Sigmoid colon (tissue), 7 donors: Measurements from ENCODE around the gene MRPL28. TPM values are rescaled to one million over a fixed set of nuclear protein-coding genes. Genes with fewer than 3 reads are reported as not detected.
A peak's percentile ranks its signal among the peaks of the same experiment; 100 is the strongest.

ENCODE experiments used
- DNase-seq: peaks from one replicate; pipeline ENCODE4 v3.0.0-alpha.2; 2019
- H3K27ac ChIP-seq, 4 donors: fragments of 200-600 bp; sonication (generic); one replicate each; pipeline ENCODE4 v1.5.1; 2016 to 2019; ENCODE audit warnings: mild to moderate bottlenecking in 1 of 4
- H3K27me3 ChIP-seq, 3 donors: fragments of 200-600 bp; sonication (generic); one replicate each; pipeline ENCODE4 v1.5.1; 2019; ENCODE audit warnings: mild to moderate bottlenecking in 1 of 3
- H3K36me3 ChIP-seq, 4 donors: fragments of 200-600 bp; sonication (generic); one replicate each; pipeline ENCODE4 v1.5.1; 2016 to 2019
- H3K4me1 ChIP-seq, 4 donors: fragments of 200-600 bp; sonication (generic); one replicate each; pipeline ENCODE4 v1.5.1; 2017 to 2019
- H3K4me3 ChIP-seq, 4 donors: fragments of 200-600 bp; sonication (generic); one replicate each; pipeline ENCODE4 v1.5.1; 2017 to 2019; ENCODE audit warnings: mild to moderate bottlenecking in 2 of 4, moderate library complexity in 1 of 4
- H3K9me3 ChIP-seq, 4 donors: fragments of 200-600 bp in 3 of 4; sonication (generic) in 3 of 4; one replicate each; pipeline versions ENCODE4 v1.5.1 to v1.6.1; 2013 to 2019
- EP300 ChIP-seq, 4 donors: sonication (generic); formaldehyde crosslinking; IDR thresholded peaks; one replicate each; pipeline ENCODE4 v1.6.1; 2017; ENCODE audit warnings: antibody characterized with exemption in 4 of 4
- POLR2A ChIP-seq, 2 donors: fragments of 450-650 bp; IDR thresholded peaks; one replicate each; pipeline ENCODE4 v1.6.1; 2016; ENCODE audit warnings: antibody characterized with exemption in 2 of 2, mild to moderate bottlenecking in 2 of 2, moderate library complexity in 2 of 2
- POLR2AphosphoS5 ChIP-seq, 4 donors: sonication (generic); formaldehyde crosslinking; IDR thresholded peaks; one replicate each; pipeline ENCODE4 v1.6.1; 2017; ENCODE audit warnings: antibody characterized with exemption in 4 of 4
- WGBS, 2 donors: extraction: QIAGEN DNeasy Blood & Tissue Kit; methylation state at CpG; one replicate each; pipeline ENCODE4 v1.1.7; 2013; 5-methylcytosine and 5-hydroxymethylcytosine counted together
- intact Hi-C: fragments of 100-400 bp; cut with DNase I; formaldehyde crosslinking; loops from one replicate; pipeline ENCODE4 v1.15.1; 2023
- polyA plus RNA-seq, 3 donors: library from polyadenylated mRNA; stranded (reverse); fragments of 200-250 nt; gene quantifications; one replicate each; pipeline ENCODE4 v1.2.3, GENCODE V29; 2013
- total RNA-seq, 4 donors: library from RNA; depleted of rRNA; stranded (reverse); fragments of >200 nt; gene quantifications; one replicate each; pipeline ENCODE4 v1.1.0, GENCODE V29; 2016
- TF ChIP-seq, protein P1 (sequence below), 4 experiments: fragments of 450-650 bp in 3 of 4; fragments of 200-600 bp in 1 of 4; IDR thresholded peaks; one replicate each; pipeline ENCODE4 v1.5.1; 2016 to 2019; ENCODE audit warnings: antibody characterized with exemption in 4 of 4, mild to moderate bottlenecking in 3 of 4, moderate library complexity in 2 of 4
- donor health status: healthy with polysubstance abuse.
- donor health status: Bipolar disorder and iron deficiency.
- donor health status: healthy.

The MRPL28 gene
- total and polyA plus RNA-seq, 7 donors, result 49.6 to 95.9 (median 74.5) TPM

- Histone ChIP-seq H3K4me3 (no peak overlapping the region), H3K36me3 (peaks cover 2 to 9% (median 6%) of the 10 kb centered on the region in 4 donors), H3K27ac (no peak overlapping the region), H3K4me1 (no peaks in the 10 kb centered on the region), H3K27me3 (peaks cover 0 to 20% (median 13%) of the 10 kb centered on the region in 3 donors), H3K9me3 (no peaks in the 10 kb centered on the region)
- DNase-seq, result peak; percentile 85
- 13 to 33% methylated on average over 30 of the region's 30 CpGs for WGBS, 2 donors
- intact Hi-C loops, result no loop called here
- TF ChIP-seq EP300 (IDR thresholded peaks at IDR 0.05) (no peak), POLR2AphosphoS5 (IDR thresholded peaks at IDR 0.05) (no peak)
- TF ChIP-seq, protein P1, sequence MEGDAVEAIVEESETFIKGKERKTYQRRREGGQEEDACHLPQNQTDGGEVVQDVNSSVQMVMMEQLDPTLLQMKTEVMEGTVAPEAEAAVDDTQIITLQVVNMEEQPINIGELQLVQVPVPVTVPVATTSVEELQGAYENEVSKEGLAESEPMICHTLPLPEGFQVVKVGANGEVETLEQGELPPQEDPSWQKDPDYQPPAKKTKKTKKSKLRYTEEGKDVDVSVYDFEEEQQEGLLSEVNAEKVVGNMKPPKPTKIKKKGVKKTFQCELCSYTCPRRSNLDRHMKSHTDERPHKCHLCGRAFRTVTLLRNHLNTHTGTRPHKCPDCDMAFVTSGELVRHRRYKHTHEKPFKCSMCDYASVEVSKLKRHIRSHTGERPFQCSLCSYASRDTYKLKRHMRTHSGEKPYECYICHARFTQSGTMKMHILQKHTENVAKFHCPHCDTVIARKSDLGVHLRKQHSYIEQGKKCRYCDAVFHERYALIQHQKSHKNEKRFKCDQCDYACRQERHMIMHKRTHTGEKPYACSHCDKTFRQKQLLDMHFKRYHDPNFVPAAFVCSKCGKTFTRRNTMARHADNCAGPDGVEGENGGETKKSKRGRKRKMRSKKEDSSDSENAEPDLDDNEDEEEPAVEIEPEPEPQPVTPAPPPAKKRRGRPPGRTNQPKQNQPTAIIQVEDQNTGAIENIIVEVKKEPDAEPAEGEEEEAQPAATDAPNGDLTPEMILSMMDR (IDR thresholded peaks at IDR 0.05), result peak; percentile 21 to 62 (median 57)
Observed at GRCh38 chr16:361872-362701, 8.3 kb downstream of the MRPL28 start.

GRCh38 chr16:361341-361871, 8.9 kb downstream of the MRPL28 start:
- no peaks in the 10 kb centered on the region for H3K9me3 ChIP-seq
- 81 to 89% methylated on average over 30 of the region's 30 CpGs for WGBS, 2 donors
- H3K27me3 ChIP-seq, result peaks cover 0 to 20% (median 13%) of the 10 kb centered on the region in 3 donors
- H3K4me3 ChIP-seq, result no peak overlapping the region
- intact Hi-C loops, result no loop called here
- peaks cover 0 to 2% (median 0%) of the 10 kb centered on the region in 4 donors for H3K36me3 ChIP-seq
- no peak overlapping the region for H3K27ac ChIP-seq
- H3K4me1 ChIP-seq, result no peaks in the 10 kb centered on the region
- DNase-seq, result no peak
- TF ChIP-seq, protein P1 (IDR thresholded peaks at IDR 0.05), result no peak
- TF ChIP-seq POLR2A (IDR thresholded peaks at IDR 0.05) (no peak), EP300 (IDR thresholded peaks at IDR 0.05) (no peak), POLR2AphosphoS5 (IDR thresholded peaks at IDR 0.05) (no peak)

DNA sequence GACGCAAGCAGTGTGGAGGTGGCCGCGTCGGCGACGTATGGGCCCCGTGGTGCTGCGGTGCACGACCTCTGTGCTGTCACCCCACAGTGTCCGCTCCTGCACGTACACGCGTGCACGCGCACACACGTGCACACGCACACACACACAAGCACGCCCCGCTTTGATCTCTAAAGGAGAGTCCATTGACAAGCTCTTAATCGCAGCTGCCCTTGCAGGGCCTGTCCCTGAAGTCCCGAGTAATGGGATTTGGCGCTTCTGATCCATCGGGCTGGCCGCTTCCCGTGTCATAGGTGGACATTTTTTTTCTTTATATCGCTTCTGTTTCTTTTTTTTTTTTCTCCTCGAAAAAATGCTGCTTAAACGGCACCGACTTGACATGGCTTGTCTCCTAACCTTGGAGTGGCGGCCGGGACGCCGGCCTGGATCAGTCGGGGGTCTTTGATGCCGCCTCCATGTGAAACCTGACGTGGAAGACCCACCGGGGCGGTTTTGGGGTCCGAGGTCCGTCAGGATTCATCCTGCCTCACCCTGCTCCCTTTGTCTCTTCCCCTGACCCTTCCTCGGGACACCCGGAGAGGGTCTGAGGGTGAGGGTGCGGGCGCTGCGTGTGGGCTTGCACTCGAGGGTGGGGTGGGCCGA, 9.5 kb downstream of the MRPL28 start:
- peaks cover 0 to 20% (median 13%) of the 10 kb centered on the region in 3 donors for H3K27me3 ChIP-seq
- no peaks in the 10 kb centered on the region for H3K36me3 ChIP-seq
- no peaks in the 10 kb centered on the region for H3K9me3 ChIP-seq
- TF ChIP-seq EP300 (IDR thresholded peaks at IDR 0.05) (no peak), POLR2AphosphoS5 (IDR thresholded peaks at IDR 0.05) (no peak), POLR2A (IDR thresholded peaks at IDR 0.05) (no peak)
- TF ChIP-seq, protein P1 (IDR thresholded peaks at IDR 0.05), result no peak
- no peak overlapping the region for H3K27ac ChIP-seq
- H3K4me1 ChIP-seq, result no peaks in the 10 kb centered on the region
- WGBS, 2 donors, result 92 to 94% methylated on average over 47 of the region's 47 CpGs
- intact Hi-C loops, result no loop called here
- DNase-seq, result no peak
- H3K4me3 ChIP-seq, result no peak overlapping the region

DNA sequence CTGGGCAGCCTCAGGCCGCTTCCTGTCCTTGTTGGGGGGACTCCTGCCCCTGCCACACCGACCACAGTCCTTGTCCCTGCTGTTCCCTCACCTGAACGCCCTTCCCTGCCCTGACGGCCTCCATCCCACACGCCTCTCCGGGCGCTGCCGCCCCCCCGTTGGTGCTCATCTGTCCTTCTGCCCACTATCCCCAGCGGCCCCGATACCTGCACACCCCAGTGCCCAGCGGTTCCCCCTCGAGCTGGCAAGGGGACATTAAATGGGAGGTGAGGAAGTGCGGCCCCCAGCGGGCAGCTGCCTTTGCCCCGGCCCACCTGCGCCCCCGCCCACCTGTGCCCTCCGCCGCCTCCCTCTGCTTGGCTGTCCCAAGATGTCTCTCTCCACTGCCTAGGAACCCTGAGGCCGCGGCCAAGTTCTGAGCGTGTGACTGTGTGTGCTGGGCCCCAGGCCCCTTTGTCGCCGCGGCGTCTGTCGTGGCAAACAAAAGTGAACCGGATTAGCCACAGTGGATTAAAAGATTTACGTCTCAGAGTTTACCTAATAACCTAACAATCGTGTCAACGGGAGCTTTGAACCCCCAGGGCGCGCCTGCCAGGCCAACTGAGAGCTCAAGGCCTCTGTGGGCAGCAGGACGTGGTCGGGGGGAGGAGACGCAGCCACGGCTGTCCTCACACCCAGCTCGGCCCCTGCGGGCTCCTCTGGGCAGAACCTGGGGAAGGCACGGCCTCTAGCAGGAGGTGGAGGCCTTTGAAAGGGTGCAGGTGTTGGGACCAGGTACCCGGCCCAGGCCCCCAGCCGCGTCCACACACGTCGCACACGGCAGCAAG, 10.3 kb downstream of the MRPL28 start:
- no peaks in the 10 kb centered on the region for H3K36me3 ChIP-seq
- H3K4me1 ChIP-seq, result no peaks in the 10 kb centered on the region
- no peak for TF ChIP-seq POLR2AphosphoS5 (IDR thresholded peaks at IDR 0.05)
- no peak for TF ChIP-seq POLR2A (IDR thresholded peaks at IDR 0.05)
- TF ChIP-seq, protein P1 (IDR thresholded peaks at IDR 0.05), result no peak
- TF ChIP-seq EP300 (IDR thresholded peaks at IDR 0.05), result no peak
- no peak for DNase-seq
- 91 to 93% methylated on average over 47 of the region's 47 CpGs for WGBS, 2 donors
- peaks cover 0 to 20% (median 13%) of the 10 kb centered on the region in 3 donors for H3K27me3 ChIP-seq
- H3K27ac ChIP-seq, result no peak overlapping the region
- no peaks in the 10 kb centered on the region for H3K9me3 ChIP-seq
- H3K4me3 ChIP-seq, result no peak overlapping the region
- intact Hi-C loops, result no loop called here
